ENCODE results near the gene GPLD1.

GPLD1 gene

GRCh38 chr6:24500683-24501082 is 11.3 kb upstream of the GPLD1 start:
- no peak for DNase-seq (ENCODE audit: low read depth in 2 of 2, low spot score in 1 of 2)

GRCh38 chr6:24497254-24497970 is 8.0 kb upstream of the GPLD1 start:
- no peak for DNase-seq (ENCODE audit: low read depth in 2 of 2, low spot score in 1 of 2)

GRCh38 chr6:24494821-24495795 is 5.7 kb upstream of the GPLD1 start, which contains the start of gene ALDH5A1:
Gene ALDH5A1 (plus strand): TSS chr6:24494969. CDS start chr6:24494997, 28 bp downstream.
- peak; percentile 48 to 76 for DNase-seq (ENCODE audit: low read depth in 2 of 2, low spot score in 1 of 2)

- no peak for DNase-seq (ENCODE audit: low read depth in 2 of 2, low spot score in 1 of 2)
Measured at GRCh38 chr6:24493945-24494820, 4.8 kb upstream of the GPLD1 start.

- no peak for DNase-seq (ENCODE audit: low read depth in 2 of 2, low spot score in 1 of 2)
Measured at GRCh38 chr6:24492475-24492874, 3.1 kb upstream of the GPLD1 start.

- no peak for DNase-seq (ENCODE audit: low read depth in 2 of 2, low spot score in 1 of 2)
Measured at GRCh38 chr6:24490948-24491347, 1.6 kb upstream of the GPLD1 start.

- DNase-seq (ENCODE audit: low read depth in 2 of 2, low spot score in 1 of 2) = no peak
Measured at GRCh38 chr6:24489881-24490280, 503 bp upstream of the GPLD1 start.

GRCh38 chr6:24486065-24486464 is 3.3 kb downstream of the GPLD1 start:
- no peak for DNase-seq (ENCODE audit: low read depth in 2 of 2, low spot score in 1 of 2)

- no peak for DNase-seq (ENCODE audit: low read depth in 2 of 2, low spot score in 1 of 2)
Measured at GRCh38 chr6:24484657-24485323, 4.6 kb downstream of the GPLD1 start.

- no peak for DNase-seq (ENCODE audit: low read depth in 2 of 2, low spot score in 1 of 2)
Measured at GRCh38 chr6:24481449-24481848, 7.9 kb downstream of the GPLD1 start.

- no peak for DNase-seq (ENCODE audit: low read depth in 2 of 2, low spot score in 1 of 2)
Measured at GRCh38 chr6:24480705-24481104, 8.7 kb downstream of the GPLD1 start.

- DNase-seq (ENCODE audit: low read depth in 2 of 2, low spot score in 1 of 2) = no peak
Measured at GRCh38 chr6:24478903-24479302, 10.5 kb downstream of the GPLD1 start.

- no peak for DNase-seq (ENCODE audit: low read depth in 2 of 2, low spot score in 1 of 2)
Measured at GRCh38 chr6:24477070-24477469, 12.3 kb downstream of the GPLD1 start.

- no peak for DNase-seq (ENCODE audit: low read depth in 2 of 2, low spot score in 1 of 2)
Measured at GRCh38 chr6:24476631-24477030, 12.7 kb downstream of the GPLD1 start.

- DNase-seq (ENCODE audit: low read depth in 2 of 2, low spot score in 1 of 2) = no peak
Measured at GRCh38 chr6:24472181-24472580, 17.2 kb downstream of the GPLD1 start.

GRCh38 chr6:24469811-24470210 is 19.6 kb downstream of the GPLD1 start:
- DNase-seq (ENCODE audit: low read depth in 2 of 2, low spot score in 1 of 2) = no peak

- no peak for DNase-seq (ENCODE audit: low read depth in 2 of 2, low spot score in 1 of 2)
Measured at GRCh38 chr6:24464253-24465038, 24.9 kb downstream of the GPLD1 start.

GRCh38 chr6:24460966-24461365 is 28.4 kb downstream of the GPLD1 start:
- no peak for DNase-seq (ENCODE audit: low read depth in 2 of 2, low spot score in 1 of 2)

GRCh38 chr6:24458941-24459340 is 30.4 kb downstream of the GPLD1 start:
- no peak for DNase-seq (ENCODE audit: low read depth in 2 of 2, low spot score in 1 of 2)

GRCh38 chr6:24458134-24458533 is 31.2 kb downstream of the GPLD1 start:
- no peak for DNase-seq (ENCODE audit: low read depth in 2 of 2, low spot score in 1 of 2)

Measured in stimulated activated CD8-positive, alpha-beta memory T cell treated with anti-CD3 and anti-CD28 coated beads, Interleukin-4, amount 100 ng/mL, for 4 hours (primary cell).